HL-60 (cell line): ENCODE measurements around the gene EDIL3.

Experiments
- DNase-seq, 2 experiments: peaks; one replicate each; pipeline ENCODE4 v3.0.0-alpha.2; 2010 to 2020; ENCODE audit warnings: low read depth in 1 of 2, low spot score in 1 of 2
- H3K27ac ChIP-seq: fragments of 250-450 bp; sonication (Bioruptor Pico); replicated peaks from 2 replicates; pipeline ENCODE4 v1.5.1; 2020; ENCODE audit warnings: mild to moderate bottlenecking, moderate library complexity
- H3K27me3 ChIP-seq: fragments of 250-450 bp; sonication (Bioruptor Pico); 2 replicates; pipeline ENCODE4 v1.5.1; 2021; ENCODE audit warnings: mild to moderate bottlenecking, moderate library complexity; ENCODE audit not compliant: insufficient read depth, poor library complexity, severe bottlenecking
- H3K4me3 ChIP-seq: replicated peaks from 2 replicates; pipeline ENCODE4 v1.5.1; 2011; ENCODE audit warnings: mild to moderate bottlenecking, control low read depth, low read length; ENCODE audit not compliant: insufficient read depth
- CTCF ChIP-seq: IDR thresholded peaks from one replicate; pipeline ENCODE4 v1.5.1; 2011; ENCODE audit warnings: low read length, control low read depth, inconsistent platforms; ENCODE audit not compliant: insufficient read depth
- GABPA ChIP-seq: IDR thresholded peaks from 2 replicates; pipeline ENCODE4 v1.6.1; 2012; ENCODE audit warnings: low read depth
- POLR2AphosphoS5 ChIP-seq: IDR thresholded peaks from 2 replicates; pipeline ENCODE4 v1.6.1; 2012; ENCODE audit warnings: low read depth
- REST ChIP-seq: IDR thresholded peaks from 2 replicates; pipeline ENCODE4 v1.6.1; 2012; ENCODE audit warnings: low read depth; ENCODE audit not compliant: insufficient replicate concordance
- SPI1 ChIP-seq: IDR thresholded peaks from 2 replicates; pipeline ENCODE4 v1.6.1; 2012; ENCODE audit warnings: low read depth, mild to moderate bottlenecking, borderline replicate concordance

Gene EDIL3

GRCh38 chr5:84378420-84378819 is 6.3 kb downstream of the EDIL3 start:
- no peak overlapping the region for H3K4me3 ChIP-seq
- no peak for DNase-seq
- no peak overlapping the region for H3K27ac ChIP-seq
- no peaks in the 10 kb centered on the region for H3K27me3 ChIP-seq
- TF ChIP-seq REST (no peak), CTCF (no peak), GABPA (no peak), SPI1 (no peak), POLR2AphosphoS5 (no peak)

GRCh38 chr5:84376346-84376745 is 8.3 kb downstream of the EDIL3 start:
- TF ChIP-seq CTCF (no peak), GABPA (no peak), REST (no peak), POLR2AphosphoS5 (no peak), SPI1 (no peak)
- Histone ChIP-seq H3K27me3 (no peaks in the 10 kb centered on the region), H3K4me3 (no peak overlapping the region), H3K27ac (no peak overlapping the region)
- no peak for DNase-seq

- DNase-seq, result no peak
- Histone ChIP-seq H3K27ac (no peak overlapping the region), H3K27me3 (no peaks in the 10 kb centered on the region), H3K4me3 (no peak overlapping the region)
- no peak for TF ChIP-seq REST
- no peak for TF ChIP-seq GABPA
- no peak for TF ChIP-seq POLR2AphosphoS5
- no peak for TF ChIP-seq CTCF
- no peak for TF ChIP-seq SPI1
These were observed 10.1 kb downstream of the EDIL3 start for GRCh38 chr5:84374568-84374967.
